Measurements from ENCODE around the gene LRRC26.

- TF ChIP-seq, protein P1, sequence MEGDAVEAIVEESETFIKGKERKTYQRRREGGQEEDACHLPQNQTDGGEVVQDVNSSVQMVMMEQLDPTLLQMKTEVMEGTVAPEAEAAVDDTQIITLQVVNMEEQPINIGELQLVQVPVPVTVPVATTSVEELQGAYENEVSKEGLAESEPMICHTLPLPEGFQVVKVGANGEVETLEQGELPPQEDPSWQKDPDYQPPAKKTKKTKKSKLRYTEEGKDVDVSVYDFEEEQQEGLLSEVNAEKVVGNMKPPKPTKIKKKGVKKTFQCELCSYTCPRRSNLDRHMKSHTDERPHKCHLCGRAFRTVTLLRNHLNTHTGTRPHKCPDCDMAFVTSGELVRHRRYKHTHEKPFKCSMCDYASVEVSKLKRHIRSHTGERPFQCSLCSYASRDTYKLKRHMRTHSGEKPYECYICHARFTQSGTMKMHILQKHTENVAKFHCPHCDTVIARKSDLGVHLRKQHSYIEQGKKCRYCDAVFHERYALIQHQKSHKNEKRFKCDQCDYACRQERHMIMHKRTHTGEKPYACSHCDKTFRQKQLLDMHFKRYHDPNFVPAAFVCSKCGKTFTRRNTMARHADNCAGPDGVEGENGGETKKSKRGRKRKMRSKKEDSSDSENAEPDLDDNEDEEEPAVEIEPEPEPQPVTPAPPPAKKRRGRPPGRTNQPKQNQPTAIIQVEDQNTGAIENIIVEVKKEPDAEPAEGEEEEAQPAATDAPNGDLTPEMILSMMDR (IDR thresholded peaks at IDR 0.05) = no peak
- TF ChIP-seq POLR2A (IDR thresholded peaks at IDR 0.05) = no peak
- TF ChIP-seq EP300 (IDR thresholded peaks at IDR 0.05) = no peak
Observed at GRCh38 chr9:137180491-137180890, 10.6 kb upstream of the LRRC26 start.

Measured in stomach (tissue), 4 donors.